Measurements from ENCODE around the gene TMX1.

The TMX1 gene

GRCh38 chr14:51244591-51244990, 4.5 kb downstream of the TMX1 start:
- no peak for DNase-seq

- no peak for DNase-seq
Observed at GRCh38 chr14:51246032-51246431, 6.0 kb downstream of the TMX1 start.

DNA sequence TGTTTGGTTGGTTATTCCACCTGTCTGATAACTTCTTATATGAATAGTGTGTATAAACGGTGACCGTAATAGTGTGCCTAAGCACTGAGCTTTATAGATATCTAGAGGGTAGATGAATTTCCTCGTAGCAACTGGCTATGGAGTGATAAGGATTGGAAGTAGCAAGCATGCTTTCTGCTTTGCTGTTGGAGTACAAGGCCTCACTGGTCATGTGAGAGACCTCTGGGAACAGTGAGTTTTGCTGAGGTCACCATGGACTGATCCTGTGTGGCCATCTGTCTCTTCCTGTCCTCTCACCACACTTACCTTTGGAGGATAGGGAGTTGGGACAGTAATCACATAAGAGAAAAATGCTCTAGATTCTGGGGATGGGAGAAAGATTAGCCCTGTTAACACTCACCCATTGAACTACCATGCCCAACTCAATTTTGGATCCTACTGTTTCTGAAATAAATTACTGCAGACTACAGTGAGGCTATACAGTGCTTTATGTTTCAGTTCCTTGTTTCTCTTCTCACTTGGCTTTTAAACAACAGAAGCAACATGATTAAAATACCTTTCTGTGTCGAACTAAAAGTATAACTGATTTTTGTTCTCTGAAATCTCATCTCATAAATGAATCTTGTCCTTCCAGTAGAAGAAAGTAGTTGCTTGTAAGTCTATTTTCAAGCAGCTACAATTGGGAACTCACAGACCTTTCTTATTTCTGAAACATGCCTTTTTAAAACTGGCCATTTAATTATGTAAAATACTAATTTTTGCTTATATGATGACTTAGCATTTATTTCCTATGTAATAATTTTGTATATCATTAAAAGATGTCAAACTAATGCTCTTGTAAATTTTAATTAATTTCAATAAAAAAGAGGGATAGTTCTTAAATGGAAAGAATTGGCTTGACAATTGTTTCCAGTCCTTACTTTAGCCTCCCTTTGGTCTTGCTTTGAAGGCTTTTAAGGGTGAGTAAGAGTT, 8.3 kb downstream of the TMX1 start:
- no peak for DNase-seq

DNA sequence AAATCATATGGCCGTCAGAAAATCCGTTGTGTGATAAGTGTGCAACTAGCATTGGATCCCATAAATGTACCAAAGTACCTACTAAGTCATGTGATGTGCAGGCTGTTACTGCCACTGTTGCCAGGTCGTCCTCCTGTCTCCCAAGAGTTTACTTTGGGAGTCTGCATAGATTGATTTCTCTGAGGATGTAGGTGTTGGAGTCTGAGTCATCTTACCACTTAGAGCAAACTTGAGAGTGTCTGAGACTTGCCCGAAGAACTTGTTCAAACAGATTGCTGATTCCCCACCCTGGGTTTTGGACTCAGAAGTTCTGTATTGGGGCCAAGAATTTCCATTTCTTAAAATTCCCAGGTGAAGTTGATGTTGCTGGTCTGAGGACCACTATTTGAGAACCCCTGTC, 11.4 kb downstream of the TMX1 start:
- DNase-seq: no peak

GRCh38 chr14:51253880-51254279, 13.8 kb downstream of the TMX1 start:
- no peak for DNase-seq

- no peak for DNase-seq
Observed at GRCh38 chr14:51258280-51258679, 18.2 kb downstream of the TMX1 start.

DNA sequence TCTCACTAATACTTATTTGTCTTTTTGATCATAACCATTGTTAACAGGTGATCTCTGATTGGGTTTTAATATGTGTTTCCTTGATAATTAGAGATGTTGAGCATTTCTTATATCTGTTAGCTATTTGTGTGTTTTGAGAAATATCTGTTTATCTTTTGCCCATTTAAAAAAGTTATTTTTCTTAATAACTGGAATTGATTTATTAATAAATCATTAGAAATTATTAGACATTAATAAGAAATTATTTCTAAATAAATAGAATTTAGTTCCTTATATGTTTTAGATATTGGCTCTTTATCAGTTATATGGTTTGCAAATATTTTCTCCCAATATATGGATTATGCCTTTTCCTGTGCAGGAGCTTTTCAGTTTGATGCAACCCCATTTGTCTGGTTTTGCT, 18.7 kb downstream of the TMX1 start:
- no peak for DNase-seq

- DNase-seq: no peak
Observed at GRCh38 chr14:51260225-51260624, 20.2 kb downstream of the TMX1 start.

DNA sequence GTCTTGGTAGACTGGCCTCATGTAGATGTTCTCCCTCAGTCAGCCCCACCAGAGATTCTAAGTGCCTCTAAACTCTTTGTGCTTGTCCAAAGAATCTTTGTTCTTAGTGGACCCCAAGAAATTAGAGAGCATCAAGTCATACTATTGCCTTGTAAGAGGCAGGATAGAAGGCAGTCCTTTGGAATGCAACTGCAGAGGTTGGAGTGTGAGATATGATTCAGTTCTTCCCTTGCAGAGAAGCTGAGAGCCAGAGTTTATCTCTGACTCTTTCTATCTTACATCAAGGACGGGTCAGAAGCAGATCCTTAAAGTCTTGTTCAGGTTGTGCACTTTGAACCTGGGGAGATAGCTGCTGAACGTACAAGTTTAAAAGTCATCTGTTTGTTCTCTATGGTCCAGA, 21.1 kb downstream of the TMX1 start:
- no peak for DNase-seq

DNA sequence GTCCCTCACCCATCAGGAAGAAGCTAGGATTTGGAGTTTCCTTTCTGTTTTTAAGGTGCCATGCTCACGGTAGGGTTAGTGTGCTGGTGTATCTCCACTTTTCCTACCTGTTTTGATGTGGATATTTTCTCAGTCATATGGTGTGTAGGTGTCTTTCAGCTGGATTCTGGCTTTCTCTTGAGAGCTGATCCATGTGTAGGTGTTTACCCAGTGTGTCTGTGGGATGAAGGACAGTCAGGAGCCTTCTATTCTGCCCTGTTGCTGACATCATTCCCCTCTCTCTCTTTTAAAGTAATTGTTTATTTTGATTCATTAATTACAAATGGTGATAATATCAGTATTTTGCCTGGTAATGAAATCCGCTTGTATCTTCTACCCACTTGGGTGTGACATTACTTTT, 22.8 kb downstream of the TMX1 start:
- DNase-seq: no peak

DNA sequence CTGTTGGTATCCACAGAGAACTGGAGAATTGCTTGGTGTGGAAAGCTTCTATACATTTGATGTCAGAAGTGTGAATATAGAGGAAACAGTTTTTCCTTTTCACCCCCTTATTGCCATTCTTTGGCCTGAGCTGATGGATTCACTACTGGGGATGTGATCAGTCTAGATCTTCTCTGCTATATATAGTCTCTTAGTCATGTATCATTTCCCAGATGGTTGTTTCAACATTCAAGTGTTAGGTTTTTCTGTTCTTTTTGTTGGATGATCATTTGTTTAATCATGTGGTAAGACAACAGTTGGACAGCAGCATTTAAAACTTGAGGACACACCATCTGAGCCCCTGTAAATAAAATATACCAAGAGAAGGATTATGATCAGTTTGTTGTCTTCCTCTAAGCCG, 29.6 kb downstream of the TMX1 start:
- no peak for DNase-seq

DNA sequence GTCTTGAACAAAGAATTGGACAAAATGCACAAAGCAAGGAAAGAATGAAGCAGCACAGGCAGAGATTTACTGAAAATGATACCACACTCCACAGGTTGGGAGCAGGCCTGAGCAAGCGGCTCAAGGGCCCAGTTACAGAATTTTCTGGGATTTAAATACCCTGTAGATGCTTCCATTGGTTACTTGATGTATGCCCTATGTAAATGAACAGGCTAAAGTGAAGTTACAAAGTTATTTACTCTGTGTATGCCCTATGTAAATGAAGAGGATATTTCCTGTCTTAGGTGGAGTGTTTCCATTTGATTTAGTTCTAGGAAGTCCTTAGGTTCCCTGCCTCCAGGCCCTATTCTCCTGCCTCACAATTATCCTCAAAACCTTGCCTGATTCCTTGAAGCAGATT, 36.6 kb downstream of the TMX1 start:
- DNase-seq: no peak

GRCh38 chr14:51277753-51278415, 37.8 kb downstream of the TMX1 start:
- no peak for DNase-seq

- DNase-seq: no peak
Observed at GRCh38 chr14:51282517-51282916, 42.5 kb downstream of the TMX1 start.

DNA sequence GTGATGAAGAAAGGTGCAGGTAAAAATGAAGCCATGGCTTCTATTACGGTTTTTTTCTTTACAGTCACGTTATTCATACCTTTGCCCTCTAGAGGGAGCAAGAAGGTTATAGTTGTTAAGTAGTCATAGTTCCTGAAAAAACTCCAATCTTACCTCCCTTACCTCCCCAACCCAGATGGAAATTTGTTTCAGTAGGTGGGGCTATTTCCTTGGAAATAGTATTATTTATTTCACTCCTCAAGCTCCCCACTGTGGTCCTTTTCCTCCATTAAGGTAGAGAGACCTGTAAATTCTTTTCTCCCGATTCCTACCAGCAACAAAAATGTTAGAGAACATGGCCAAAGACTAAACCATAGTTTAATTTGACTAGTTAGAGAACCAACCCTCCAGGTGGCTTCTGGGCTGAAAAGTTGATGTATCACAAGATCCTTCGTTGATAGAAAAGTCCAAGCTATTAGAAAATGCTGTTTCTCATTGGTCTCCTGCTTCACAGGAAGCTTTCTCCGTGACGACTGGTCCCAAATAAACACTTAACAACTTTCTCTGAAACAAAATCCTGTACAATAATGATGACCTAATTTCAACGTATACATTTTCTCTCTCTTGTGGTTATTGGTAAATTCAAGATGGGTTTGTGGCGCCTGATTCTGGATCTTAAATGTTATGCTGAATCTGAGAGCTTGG, 43.5 kb downstream of the TMX1 start:
- DNase-seq: peak; percentile 52

GRCh38 chr14:51284241-51284640, 44.2 kb downstream of the TMX1 start:
- no peak for DNase-seq

DNA sequence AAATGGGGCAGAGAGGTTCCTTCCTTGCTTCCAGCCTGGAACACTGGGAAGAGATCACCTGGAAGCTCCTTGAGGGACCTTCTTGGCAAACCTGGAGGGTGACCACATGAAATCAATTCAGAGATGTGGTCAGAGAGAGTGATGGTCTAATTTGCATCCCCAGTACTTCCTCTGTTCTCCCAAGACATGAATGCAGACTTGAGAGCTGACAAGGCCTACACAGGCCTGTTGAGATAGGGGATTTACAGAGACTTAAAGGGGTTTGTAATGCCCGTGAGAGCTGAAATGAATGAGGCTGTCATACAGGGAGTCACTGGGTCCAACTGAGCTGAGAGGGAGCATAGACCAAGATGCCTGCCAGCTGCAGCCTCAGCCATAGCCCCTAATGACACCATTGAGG, 45.1 kb downstream of the TMX1 start:
- DNase-seq: no peak

GRCh38 chr14:51289169-51289568, 49.1 kb downstream of the TMX1 start:
- no peak for DNase-seq

GRCh38 chr14:51290132-51290531, 50.1 kb downstream of the TMX1 start:
- no peak for DNase-seq

- no peak for DNase-seq
Observed at GRCh38 chr14:51291016-51291415, 51.0 kb downstream of the TMX1 start.

DNA sequence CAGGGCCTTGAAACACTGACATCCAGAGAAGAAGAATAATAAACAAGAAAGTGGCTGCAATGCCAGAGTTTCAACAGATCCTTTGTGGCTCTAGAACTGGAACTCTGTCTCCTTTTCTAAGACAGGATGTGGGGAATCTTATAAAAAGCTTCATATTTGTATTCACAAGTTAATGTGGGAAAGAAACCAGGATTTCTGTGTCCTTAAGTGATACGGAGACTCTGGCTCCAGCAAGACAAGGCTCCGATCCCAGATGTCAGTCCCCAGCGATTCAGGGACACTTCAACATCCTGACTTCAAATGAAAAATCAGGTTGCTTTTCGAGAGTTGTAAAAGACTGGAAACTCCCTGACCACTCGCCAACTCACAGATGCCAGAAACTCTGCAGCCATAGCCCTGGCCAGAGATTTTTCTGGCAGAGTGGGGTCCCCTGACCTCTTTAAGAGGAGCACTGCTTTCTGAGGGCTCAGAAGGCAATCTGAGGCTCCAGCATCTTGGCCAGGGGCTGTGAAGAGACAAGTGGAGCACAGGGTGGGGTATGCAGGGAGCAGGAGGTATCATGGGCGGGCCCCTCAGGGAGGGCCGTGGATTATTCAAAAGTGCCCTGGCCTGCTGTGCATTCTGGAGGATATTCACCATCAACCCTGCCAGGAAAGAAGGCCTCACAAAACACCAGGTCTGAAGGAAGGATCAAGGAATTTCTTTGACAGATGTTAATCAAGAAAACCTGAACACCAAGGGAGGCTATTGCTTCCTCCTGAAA, 53.3 kb downstream of the TMX1 start:
- DNase-seq: no peak

GRCh38 chr14:51293912-51294389, 53.9 kb downstream of the TMX1 start:
- no peak for DNase-seq

Measured in CD4-positive, alpha-beta T cell treated with Interleukin-12 subunit alpha and Interleukin-12 subunit beta, for 1 hour (primary cell).